GM18868 (cell line): ENCODE data around the gene TBC1D2B.

Experiments
- ATAC-seq: cut with Tn5 transposase; IDR thresholded peaks from one replicate; pipeline ENCODE4 v1.9.1; 2021; ENCODE audit warnings: mild to moderate bottlenecking, moderate library complexity; ENCODE audit not compliant: unreplicated experiment

Gene TBC1D2B

GRCh38 chr15:78077053-78077870, at the start of gene TBC1D2B:
Gene TBC1D2B, minus strand, starts transcription at chr15:78077711. Its CDS starts 59 bp downstream, at chr15:78077652.
- peak; percentile 78 for ATAC-seq

- ATAC-seq = no peak
Observed at GRCh38 chr15:78125267-78125666, 47.8 kb upstream of the TBC1D2B start.

DNA sequence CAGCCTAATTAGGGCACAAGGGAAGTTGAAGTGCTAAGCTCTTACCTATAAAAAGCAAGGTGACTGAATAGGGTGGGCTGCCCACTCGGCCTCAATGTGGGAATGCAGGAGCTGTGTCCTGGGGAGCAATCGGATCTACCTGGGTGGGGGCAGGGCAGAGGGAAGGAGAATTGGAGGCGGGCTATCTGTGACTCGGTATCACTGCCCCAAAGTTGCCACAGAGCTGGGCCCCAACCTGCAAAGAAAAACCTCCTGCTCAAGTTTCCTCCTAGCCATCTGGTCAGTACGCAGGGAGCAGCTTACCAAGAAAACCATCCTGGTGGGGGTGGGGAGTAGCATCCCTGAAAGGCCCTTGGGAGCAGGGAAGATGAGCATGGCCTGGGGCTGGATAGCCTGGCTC, 43.0 kb upstream of the TBC1D2B start:
- no peak for ATAC-seq

DNA sequence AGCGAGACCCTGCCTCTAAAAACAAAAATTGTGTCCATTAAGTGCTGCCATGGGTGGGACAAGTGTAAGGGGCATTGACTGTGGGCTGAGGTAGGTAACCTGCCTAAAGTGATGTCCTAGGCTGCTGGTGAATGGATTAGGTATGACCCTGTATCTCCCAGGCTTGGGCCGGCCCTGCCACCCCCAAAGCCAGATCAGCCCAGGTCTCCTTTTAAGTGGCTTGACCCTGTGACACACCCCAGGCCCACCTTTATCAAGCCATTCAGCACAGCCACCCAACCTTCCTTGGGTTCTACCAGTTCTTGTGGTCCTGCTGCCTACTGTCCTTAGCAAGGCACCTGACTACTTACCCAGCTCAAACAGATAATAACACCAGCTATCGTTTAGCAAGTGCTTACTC, 35.0 kb upstream of the TBC1D2B start:
- ATAC-seq = no peak

- ATAC-seq = no peak
Observed at GRCh38 chr15:78111788-78112187, 34.3 kb upstream of the TBC1D2B start.

DNA sequence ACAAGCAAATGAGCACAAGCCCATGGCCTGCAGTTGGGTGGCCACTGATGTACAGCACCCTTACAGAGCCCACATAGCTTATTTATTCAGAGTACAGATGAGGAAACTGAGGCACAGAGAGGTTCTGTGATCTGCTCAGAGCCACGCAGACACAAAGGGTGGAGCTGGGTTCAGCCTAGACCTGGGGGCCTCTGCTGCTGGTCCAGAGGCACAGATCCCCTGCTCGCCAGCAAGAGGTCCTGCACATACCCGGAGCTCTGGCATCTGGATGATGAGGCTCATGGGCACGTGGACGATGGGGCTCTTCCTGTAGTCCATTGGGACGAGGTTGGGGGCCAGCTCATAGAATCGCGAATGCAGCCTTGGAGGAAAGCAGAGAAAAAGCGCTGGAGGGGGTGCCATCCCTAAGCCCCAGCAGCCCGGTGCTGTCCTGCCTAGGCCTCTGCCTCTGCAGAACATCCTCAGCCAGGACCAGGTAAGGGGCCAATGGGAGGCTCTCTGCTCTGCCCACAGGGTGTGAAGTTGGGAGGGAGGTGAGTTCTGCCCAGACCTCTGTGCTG, 33.5 kb upstream of the TBC1D2B start:
- ATAC-seq = no peak

- ATAC-seq = no peak
Observed at GRCh38 chr15:78110096-78110495, 32.6 kb upstream of the TBC1D2B start.

DNA sequence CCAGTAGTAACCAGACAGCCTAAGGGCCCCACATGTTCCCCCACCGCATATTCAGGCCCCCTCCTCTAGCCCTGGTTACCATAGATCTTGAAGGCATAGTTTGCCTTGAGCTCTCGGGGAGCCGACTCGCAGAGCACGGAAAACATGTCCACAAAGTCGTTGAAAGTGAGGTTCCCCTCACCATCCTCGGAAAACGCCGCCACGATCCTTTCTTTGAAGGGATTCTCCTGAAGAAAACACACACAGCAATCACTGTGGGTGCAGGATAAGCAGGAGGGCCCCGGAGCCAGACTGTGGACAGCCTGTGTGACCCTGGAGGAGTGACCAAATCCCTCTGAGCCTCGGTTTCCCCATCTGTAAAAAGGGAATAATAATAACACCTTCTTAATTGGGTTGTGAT, 31.6 kb upstream of the TBC1D2B start:
- no peak for ATAC-seq

DNA sequence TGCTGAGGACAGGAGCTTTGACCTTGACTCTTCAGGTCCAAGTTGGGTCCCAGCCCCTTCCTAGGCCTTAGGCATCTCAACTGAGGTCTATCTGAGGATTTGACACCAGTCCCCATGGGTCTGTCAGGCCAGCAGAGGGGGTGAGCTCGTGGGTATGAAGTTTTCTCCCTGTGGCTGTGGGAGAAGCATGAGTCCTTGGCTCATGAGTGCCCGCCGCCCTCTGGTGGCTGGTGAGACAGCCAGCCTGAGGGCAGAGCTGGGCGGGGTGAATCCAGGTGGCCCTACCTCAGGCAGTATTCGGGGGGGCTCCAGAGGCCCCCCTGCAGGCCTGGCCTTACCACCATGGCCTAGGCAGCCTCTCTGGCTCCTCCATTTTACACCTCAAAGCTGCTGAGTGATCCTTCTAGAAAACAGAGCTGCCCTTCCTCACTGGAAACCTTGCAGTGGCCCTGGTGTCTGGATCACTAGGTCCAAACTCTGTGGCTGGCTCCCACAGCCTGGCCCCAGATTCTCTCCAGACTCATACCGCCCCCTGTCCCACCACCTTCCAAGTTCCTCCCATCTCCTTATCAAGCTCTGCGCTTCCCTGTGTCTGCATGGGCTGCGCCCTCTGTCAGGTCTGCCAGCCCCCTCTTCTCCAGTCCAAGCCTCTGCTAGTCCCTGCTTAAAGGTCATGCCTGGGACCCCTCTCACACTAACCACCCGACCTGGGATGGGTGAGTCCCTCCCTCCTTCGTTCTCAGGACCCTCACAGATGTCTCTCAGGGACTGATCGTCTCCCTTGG, 31.0 kb upstream of the TBC1D2B start:
- ATAC-seq = peak; percentile 48

- no peak for ATAC-seq
Observed at GRCh38 chr15:78107471-78107870, 30.0 kb upstream of the TBC1D2B start.

DNA sequence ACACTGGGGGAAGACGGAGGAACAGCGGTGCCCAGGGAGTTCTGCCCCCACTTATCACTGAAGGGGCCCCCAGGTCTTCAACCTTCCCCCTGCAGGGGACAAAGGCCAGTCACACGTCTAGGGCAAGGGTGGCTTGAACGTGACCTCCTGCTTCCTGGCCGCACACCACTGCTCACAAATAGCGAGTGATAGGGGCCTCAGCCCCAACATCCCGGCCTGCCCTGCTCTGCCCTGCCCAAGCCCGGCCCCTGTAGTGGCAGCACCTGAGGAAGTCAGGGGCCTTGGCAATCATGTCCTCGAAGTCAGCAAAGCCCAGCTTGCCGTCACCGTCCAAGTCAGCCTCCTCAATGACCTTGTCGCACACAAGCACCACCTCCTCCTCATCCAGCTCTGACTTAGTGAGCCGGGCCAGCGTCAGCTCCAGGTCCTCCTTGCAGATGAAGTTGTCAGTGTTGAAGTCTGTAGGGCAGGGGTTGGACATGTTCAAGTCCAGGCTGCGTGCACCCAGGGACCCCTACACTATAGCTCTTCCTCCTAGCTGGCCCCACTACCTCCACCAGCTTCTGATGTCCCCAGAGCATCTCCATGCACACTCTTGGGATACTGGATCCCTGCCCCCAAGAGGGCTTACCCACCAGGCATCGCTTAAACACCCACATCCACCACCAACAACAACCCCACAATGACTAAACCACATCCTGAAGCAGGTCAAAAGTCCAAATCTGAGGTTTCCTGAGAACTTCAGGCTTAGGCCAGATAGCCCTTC, 28.1 kb upstream of the TBC1D2B start:
- ATAC-seq = no peak

DNA sequence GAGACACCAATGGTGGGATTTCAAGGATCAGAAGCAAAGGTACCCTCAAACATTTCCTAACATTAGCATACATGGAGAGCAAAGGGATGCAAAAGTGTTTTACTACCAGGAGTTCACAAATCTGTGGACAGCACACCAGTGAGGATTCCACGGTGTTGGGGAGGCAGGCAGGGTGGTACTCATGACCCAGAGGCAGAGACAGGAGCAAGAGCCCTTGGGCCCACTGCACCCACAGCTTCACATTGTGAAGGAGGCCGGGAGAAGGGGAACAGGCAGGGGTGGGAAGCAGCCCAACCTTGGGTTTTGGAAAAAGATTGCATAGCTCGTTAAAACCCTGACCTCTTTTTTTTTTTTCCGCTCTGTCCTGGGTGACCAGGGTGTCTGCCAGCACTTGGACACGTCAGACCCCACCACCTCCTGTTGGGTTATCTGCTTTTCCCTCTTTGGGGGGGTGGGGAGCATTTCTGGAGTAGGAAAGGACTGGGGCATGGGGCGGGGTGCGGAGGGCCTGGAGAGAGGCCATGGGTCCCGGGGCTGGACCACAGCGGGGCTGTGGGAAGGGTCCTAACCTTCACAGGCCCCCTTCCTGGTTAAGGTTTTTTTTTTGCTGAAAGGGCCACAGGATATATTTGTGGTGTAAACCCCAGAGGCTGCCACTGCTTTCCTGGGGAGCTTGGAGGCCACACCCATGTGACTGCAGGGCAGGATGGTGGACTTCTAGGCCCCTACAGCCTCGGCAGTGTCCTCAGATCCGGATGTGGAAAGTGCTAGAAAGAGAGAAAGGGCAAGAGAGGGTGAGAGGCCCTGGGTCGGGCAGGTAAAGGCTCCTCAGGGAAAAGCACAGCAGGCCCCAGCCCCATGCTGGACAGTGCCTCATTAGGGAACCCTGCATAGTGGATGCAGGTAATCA, 27.3 kb upstream of the TBC1D2B start:
- ATAC-seq = no peak

DNA sequence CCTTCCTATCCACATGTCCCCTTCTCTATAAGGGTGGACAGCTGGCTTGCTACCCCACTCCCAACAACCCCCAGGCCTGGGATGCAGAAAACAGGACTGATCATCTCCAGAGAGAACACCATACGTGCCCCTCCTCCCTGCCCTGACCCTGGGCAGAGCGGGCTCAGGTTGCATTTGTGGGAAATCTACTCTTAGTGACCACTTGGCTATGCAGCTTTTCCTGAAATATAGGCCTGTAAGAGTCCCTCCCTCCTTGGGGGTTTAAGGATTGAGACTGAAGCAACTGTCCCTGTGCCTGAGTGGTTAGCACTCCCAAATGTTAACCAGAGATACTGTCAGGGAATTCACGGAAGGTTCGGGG, 26.6 kb upstream of the TBC1D2B start:
- ATAC-seq = peak; percentile 5

- ATAC-seq = peak; percentile 83
Observed at GRCh38 chr15:78103406-78104118, 26.1 kb upstream of the TBC1D2B start.

DNA sequence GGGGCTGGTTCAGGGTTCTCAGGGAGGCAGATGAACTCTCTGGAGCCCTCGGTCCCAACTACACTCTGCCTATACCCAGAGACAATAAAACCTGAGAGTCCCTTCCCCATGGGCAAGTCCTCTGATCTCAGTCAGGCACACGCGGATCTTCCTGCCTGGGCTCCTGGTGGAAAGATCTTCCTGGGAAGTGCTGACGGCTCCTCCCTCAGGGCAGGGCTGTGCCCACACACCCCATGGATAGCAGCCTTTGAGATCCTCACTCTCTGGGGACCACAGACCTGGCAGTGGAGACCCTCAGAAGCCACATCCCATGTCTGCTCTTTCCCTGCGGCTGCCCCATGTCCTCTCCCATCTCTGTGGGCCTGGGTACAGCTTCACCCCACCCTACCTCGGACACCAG, 25.2 kb upstream of the TBC1D2B start:
- no peak for ATAC-seq

DNA sequence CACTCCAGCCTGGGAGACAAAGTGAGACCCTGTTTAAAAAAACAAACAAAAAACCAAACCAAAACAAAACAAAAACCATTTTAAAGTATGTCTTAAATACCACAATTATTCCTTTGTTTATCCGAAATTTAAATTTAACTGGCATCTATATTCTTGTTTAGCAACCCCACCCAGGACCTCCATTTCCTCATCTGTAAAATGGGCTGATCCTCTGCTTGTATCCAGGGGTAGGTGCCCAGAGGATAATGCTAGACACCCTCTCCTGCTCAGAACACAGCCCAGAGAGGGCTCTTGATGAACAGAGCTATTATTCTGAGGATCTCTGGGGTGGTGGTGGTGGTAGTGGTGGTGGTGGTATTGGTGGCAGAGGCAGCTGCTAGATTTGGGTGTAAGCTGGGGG, 24.7 kb upstream of the TBC1D2B start:
- no peak for ATAC-seq

- ATAC-seq = no peak
Observed at GRCh38 chr15:78101423-78102105, 24.1 kb upstream of the TBC1D2B start.

- ATAC-seq = no peak
Observed at GRCh38 chr15:78100886-78101285, 23.4 kb upstream of the TBC1D2B start.
